Measurements from ENCODE around the gene SH3PXD2A. TPM values are rescaled to one million over a fixed set of nuclear protein-coding genes. Genes with fewer than 3 reads are reported as not detected.

The SH3PXD2A gene
- total RNA-seq, 1 donor from 2014 or later, result 12.4 TPM

DNA sequence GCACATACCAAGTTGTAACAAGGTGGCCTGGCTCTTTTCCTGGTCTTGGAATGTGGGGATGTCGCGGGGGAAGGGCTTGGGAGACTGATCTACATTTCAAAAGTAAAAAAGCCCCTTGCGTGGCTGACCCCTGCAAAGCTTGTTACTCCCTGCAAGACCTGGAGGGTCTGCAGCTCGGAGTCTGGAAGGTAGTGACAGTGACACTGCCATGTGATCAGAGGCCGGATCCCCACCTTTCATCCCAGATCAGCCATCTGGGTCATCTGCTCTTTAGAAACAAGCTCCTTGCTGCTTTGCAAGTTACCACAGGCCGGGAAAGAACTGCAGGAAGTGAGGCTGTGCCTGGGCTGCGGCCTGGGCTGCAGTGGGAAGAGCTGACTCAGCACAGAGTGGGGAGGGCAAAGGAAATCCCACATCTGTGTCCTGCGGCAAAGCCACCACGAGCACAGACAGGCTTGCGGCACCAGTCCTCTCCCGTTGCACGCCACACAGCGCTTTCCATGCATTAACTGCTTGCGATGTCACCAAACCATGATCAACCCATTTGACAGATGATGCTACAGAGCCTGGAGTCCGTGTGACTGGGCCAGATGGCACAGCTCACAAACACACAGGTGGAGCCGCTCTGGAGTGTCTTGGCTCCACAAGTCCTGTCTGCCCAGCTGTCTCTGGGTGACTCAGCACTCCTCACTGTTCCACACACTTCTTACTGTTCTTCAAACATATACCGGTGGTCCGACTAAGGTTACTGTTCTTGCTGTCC lies 97.7 kb downstream of the SH3PXD2A start:
- peak; percentile 93 for FAIRE-seq
- DNase-seq (ENCODE audit: low read depth), result peak; percentile 92
- TF ChIP-seq, protein P1, sequence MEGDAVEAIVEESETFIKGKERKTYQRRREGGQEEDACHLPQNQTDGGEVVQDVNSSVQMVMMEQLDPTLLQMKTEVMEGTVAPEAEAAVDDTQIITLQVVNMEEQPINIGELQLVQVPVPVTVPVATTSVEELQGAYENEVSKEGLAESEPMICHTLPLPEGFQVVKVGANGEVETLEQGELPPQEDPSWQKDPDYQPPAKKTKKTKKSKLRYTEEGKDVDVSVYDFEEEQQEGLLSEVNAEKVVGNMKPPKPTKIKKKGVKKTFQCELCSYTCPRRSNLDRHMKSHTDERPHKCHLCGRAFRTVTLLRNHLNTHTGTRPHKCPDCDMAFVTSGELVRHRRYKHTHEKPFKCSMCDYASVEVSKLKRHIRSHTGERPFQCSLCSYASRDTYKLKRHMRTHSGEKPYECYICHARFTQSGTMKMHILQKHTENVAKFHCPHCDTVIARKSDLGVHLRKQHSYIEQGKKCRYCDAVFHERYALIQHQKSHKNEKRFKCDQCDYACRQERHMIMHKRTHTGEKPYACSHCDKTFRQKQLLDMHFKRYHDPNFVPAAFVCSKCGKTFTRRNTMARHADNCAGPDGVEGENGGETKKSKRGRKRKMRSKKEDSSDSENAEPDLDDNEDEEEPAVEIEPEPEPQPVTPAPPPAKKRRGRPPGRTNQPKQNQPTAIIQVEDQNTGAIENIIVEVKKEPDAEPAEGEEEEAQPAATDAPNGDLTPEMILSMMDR (IDR thresholded peaks at IDR 0.05; ENCODE audit: insufficient read depth, low read length, severe bottlenecking), result no peak
- Histone ChIP-seq H3K36me3 (ENCODE audit: control insufficient read depth, insufficient read depth, low read length) (peaks cover 8% of the 10 kb centered on the region), H3K27me3 (ENCODE audit: control insufficient read depth, insufficient read depth, low read length) (no peaks in the 10 kb centered on the region), H3K4me3 (ENCODE audit: low read depth, low read length) (no peak overlapping the region)

DNA sequence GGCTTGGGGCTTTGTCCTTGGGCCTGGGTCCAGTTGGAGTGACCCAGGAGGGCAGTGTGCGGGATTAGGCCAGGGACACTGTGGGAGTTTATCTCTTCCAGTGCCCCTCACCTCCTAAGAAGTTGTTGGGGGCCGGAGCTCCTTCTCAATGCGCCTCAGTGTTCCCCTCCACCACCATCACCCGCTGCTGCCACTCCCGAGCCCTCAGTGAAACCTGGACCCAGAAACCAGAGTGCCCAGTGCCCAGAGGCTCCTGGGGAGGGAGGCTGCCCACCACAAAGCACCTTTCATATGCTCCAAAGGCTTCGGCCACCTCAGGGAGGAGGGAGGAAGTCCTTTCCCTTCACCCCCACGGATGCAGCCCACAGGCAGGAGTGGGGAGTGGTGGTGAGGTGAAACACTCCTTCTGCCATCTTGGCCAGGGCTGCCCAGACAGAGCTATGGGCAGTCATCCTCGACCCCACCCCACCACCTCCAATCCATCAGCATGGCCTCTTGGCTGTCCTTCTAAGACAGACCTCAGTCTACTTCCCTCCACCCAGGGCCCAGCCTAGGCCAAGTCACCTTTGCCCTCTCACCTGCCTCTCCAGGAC lies 99.0 kb downstream of the SH3PXD2A start:
- Histone ChIP-seq H3K27me3 (ENCODE audit: control insufficient read depth, insufficient read depth, low read length) (no peaks in the 10 kb centered on the region), H3K4me3 (ENCODE audit: low read depth, low read length) (no peak overlapping the region), H3K36me3 (ENCODE audit: control insufficient read depth, insufficient read depth, low read length) (peaks cover 7% of the 10 kb centered on the region)
- DNase-seq (ENCODE audit: low read depth) (no peak), FAIRE-seq (no peak)
- TF ChIP-seq, protein P1 (IDR thresholded peaks at IDR 0.05; ENCODE audit: insufficient read depth, low read length, severe bottlenecking), result no peak

- no peak overlapping the region for H3K4me3 ChIP-seq (ENCODE audit: low read depth, low read length)
- DNase-seq (ENCODE audit: low read depth), result no peak
- peaks cover 7% of the 10 kb centered on the region for H3K36me3 ChIP-seq (ENCODE audit: control insufficient read depth, insufficient read depth, low read length)
- H3K27me3 ChIP-seq (ENCODE audit: control insufficient read depth, insufficient read depth, low read length), result no peaks in the 10 kb centered on the region
- FAIRE-seq, result no peak
- TF ChIP-seq, protein P1 (IDR thresholded peaks at IDR 0.05; ENCODE audit: insufficient read depth, low read length, severe bottlenecking), result peak; percentile 56
These were observed 102.6 kb downstream of the SH3PXD2A start for GRCh38 chr10:103752680-103753248.

DNA sequence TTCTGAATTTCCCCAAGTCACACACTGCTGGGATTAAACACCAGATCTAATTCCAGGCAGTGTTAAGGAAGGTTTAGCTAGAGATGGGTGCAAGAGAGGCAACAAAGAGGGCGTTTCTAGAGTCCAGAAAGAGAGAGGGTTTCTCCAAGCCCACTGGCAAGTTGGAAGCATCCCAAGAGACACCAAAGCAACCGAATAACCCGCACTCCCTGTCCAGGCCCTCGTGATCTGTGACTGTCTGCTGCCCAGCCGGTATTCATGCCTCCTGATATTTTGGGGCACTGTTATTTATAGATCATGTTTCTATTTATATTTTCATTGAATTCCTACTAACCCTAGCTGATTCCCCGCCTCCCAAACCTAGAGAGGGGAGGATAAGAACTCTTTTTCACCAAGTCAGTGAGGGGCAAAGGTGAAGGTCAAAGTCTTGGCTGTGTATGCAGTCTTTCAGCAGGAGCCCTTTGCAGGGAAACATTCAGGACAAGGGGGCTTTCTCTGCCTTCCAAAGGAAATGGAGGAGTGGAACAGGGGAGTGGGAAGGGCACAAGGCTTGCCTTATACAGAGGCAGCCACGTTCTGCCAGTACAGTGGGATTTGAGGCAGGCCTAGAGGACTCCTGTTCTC lies 103.6 kb downstream of the SH3PXD2A start:
- Histone ChIP-seq H3K4me3 (ENCODE audit: low read depth, low read length) (no peak overlapping the region), H3K36me3 (ENCODE audit: control insufficient read depth, insufficient read depth, low read length) (peaks cover 7% of the 10 kb centered on the region), H3K27me3 (ENCODE audit: control insufficient read depth, insufficient read depth, low read length) (no peaks in the 10 kb centered on the region)
- TF ChIP-seq, protein P1 (IDR thresholded peaks at IDR 0.05; ENCODE audit: insufficient read depth, low read length, severe bottlenecking), result no peak
- FAIRE-seq (no peak), DNase-seq (ENCODE audit: low read depth) (no peak)

GRCh38 chr10:103750836-103751235 lies 104.5 kb downstream of the SH3PXD2A start:
- DNase-seq (ENCODE audit: low read depth) (no peak), FAIRE-seq (no peak)
- Histone ChIP-seq H3K36me3 (ENCODE audit: control insufficient read depth, insufficient read depth, low read length) (peaks cover 3% of the 10 kb centered on the region), H3K27me3 (ENCODE audit: control insufficient read depth, insufficient read depth, low read length) (no peaks in the 10 kb centered on the region), H3K4me3 (ENCODE audit: low read depth, low read length) (no peak overlapping the region)
- TF ChIP-seq, protein P1 (IDR thresholded peaks at IDR 0.05; ENCODE audit: insufficient read depth, low read length, severe bottlenecking), result no peak
